Measurements from ENCODE around the gene N4BP2. TPM values are rescaled to one million over a fixed set of nuclear protein-coding genes. Genes with fewer than 3 reads are reported as not detected.

Gene N4BP2
- total and polyA plus RNA-seq, 10 donors: 1.3 to 18.7 (median 12.3) TPM

DNA sequence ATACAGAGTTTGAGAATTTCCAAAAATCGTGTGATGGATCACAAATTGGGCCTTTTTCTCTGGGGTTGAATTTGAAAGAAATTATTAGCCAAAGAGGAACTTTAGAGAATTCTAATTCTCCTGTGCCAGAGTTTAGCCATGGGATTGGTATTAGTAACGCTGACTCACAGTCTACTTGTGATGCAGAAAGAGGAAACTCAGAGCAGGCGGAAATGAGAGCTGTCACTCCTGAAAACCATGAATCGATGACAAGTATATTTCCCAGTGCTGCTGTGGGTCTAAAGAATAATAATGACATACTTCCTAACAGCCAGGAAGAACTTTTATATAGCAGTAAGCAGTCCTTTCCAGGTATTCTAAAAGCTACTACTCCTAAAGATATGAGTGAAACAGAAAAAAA lies 64.9 kb downstream of the N4BP2 start:
- DNase-seq: no peak
- WGBS, 5 donors: 15 to 32% (median 24%) methylated on average over 4 of the region's 4 CpGs
- peaks cover 0 to 29% (median 10%) of the 10 kb centered on the region in 6 donors for H3K4me1 ChIP-seq
- H3K4me3 ChIP-seq: no peak overlapping the region
- H3K9me3 ChIP-seq: no peaks in the 10 kb centered on the region
- TF ChIP-seq, protein P1, sequence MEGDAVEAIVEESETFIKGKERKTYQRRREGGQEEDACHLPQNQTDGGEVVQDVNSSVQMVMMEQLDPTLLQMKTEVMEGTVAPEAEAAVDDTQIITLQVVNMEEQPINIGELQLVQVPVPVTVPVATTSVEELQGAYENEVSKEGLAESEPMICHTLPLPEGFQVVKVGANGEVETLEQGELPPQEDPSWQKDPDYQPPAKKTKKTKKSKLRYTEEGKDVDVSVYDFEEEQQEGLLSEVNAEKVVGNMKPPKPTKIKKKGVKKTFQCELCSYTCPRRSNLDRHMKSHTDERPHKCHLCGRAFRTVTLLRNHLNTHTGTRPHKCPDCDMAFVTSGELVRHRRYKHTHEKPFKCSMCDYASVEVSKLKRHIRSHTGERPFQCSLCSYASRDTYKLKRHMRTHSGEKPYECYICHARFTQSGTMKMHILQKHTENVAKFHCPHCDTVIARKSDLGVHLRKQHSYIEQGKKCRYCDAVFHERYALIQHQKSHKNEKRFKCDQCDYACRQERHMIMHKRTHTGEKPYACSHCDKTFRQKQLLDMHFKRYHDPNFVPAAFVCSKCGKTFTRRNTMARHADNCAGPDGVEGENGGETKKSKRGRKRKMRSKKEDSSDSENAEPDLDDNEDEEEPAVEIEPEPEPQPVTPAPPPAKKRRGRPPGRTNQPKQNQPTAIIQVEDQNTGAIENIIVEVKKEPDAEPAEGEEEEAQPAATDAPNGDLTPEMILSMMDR (IDR thresholded peaks at IDR 0.05 in 8 of 11, conservative IDR thresholded peaks at IDR 0.05 in 3 of 11): no peak
- TF ChIP-seq POLR2AphosphoS5 (IDR thresholded peaks at IDR 0.05) (no peak), POLR2A (IDR thresholded peaks at IDR 0.05) (no peak)
- H3K27ac ChIP-seq: peak overlapping the region in 5 of 8 donors; percentile 21 to 39 (median 34)
- intact Hi-C loops (cut with DNase I; ENCODE audit: low total_unique reads): no loop called here
- H3K27me3 ChIP-seq (replicated peaks in 1 of 7): no peaks in the 10 kb centered on the region
- peaks cover 0 to 39% (median 0%) of the 10 kb centered on the region in 6 donors for H3K36me3 ChIP-seq

DNA sequence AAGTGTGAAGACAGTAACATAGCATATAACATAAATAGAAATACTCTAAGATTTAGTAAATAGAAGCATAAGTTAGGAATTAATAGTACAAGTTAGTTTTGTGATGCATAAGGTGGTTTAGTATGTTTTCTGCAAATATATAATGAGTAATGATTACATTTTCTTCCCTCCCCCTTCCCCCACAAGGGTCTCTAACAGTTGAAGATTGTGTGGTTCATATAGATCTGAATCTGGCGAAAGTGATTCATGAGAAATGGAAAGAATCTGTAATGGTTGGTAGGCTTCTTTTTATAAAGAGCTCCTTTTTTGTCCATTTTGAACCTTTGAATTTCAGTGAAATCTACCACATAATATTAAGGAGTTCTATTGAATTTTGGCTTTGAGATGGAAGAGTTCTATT lies 66.3 kb downstream of the N4BP2 start:
- Histone ChIP-seq H3K27ac (no peak overlapping the region), H3K9me3 (no peaks in the 10 kb centered on the region), H3K4me1 (peaks cover 0 to 29% (median 10%) of the 10 kb centered on the region in 6 donors), H3K4me3 (no peak overlapping the region), H3K36me3 (peaks cover 0 to 48% (median 0%) of the 10 kb centered on the region in 6 donors), H3K27me3 (replicated peaks in 1 of 7) (no peaks in the 10 kb centered on the region)
- TF ChIP-seq, protein P1 (IDR thresholded peaks at IDR 0.05 in 8 of 11, conservative IDR thresholded peaks at IDR 0.05 in 3 of 11): no peak
- no peak for TF ChIP-seq POLR2A (IDR thresholded peaks at IDR 0.05)
- no peak for TF ChIP-seq POLR2AphosphoS5 (IDR thresholded peaks at IDR 0.05)
- intact Hi-C loops (cut with DNase I; ENCODE audit: low total_unique reads): no loop called here
- DNase-seq: no peak
- WGBS, 5 donors: 91 to 100% (median 95%) methylated on average over 1 of the region's 1 CpG

DNA sequence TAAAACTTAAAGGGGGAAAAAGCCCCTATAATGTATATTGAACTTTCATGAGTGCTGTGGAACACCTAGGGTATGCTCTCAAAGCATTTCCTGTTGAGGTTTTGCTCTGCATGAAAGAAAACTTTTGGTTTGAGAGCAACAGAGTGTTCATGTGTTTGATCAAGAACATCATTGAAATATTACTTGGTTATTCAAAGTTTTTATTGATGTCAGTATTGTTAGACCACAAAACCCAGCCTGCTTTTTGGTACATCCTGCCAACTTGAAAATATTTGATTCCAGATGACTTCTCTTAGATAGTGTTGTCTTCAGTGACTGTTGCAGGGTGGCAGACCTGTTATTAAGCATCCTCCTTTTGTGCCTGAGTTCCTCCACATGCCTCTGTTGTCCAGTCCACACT lies 68.0 kb downstream of the N4BP2 start:
- Histone ChIP-seq H3K4me3 (no peak overlapping the region), H3K27me3 (replicated peaks in 1 of 7) (no peaks in the 10 kb centered on the region), H3K4me1 (peaks cover 0 to 29% (median 10%) of the 10 kb centered on the region in 6 donors), H3K9me3 (no peaks in the 10 kb centered on the region), H3K36me3 (peaks cover 0 to 49% (median 0%) of the 10 kb centered on the region in 6 donors), H3K27ac (peak overlapping the region in 3 of 8 donors; percentile 61 to 70 (median 62))
- TF ChIP-seq POLR2A (IDR thresholded peaks at IDR 0.05): no peak
- no peak for DNase-seq
- intact Hi-C loops (cut with DNase I; ENCODE audit: low total_unique reads): no loop called here

DNA sequence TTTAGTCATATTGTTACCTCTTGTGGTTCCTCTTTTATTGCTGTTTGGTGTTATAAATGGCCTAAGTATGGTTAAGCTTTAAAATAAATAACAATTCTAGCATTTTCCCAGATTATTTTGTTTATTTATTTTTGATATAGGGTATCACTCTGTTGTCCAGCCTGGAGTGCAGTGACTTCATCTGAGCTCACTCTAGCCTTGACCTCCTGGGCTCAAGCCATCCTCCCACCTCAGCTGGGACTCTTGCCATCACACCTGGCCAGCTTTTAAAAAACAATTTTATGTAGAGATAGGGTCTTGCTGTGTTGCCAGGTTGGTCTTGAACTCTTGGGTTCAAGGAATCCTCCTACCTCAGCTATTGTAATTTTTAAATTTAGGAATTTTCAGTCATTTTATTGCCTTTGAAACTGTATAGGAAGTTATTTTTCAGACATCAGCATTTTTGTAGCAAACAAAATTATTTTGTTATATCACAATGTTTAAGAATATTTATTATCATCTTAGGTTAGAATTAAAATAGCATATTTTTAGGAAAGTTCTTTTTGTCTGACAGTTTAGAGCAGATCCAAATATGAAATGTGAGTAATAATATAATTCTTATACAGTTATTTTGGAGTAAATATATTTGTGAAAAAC lies 73.9 kb downstream of the N4BP2 start:
- intact Hi-C loops (cut with DNase I; ENCODE audit: low total_unique reads): no loop called here
- no peak overlapping the region for H3K27ac ChIP-seq
- no peak overlapping the region for H3K4me3 ChIP-seq
- no peaks in the 10 kb centered on the region for H3K9me3 ChIP-seq
- DNase-seq: no peak
- peaks cover 0 to under 1% (median 0%) of the 10 kb centered on the region in 6 donors for H3K4me1 ChIP-seq
- TF ChIP-seq, protein P1 (IDR thresholded peaks at IDR 0.05 in 8 of 11, conservative IDR thresholded peaks at IDR 0.05 in 3 of 11): no peak
- TF ChIP-seq POLR2A (IDR thresholded peaks at IDR 0.05) (no peak), POLR2AphosphoS5 (IDR thresholded peaks at IDR 0.05) (no peak)
- H3K36me3 ChIP-seq: peaks cover 0 to 45% (median 0%) of the 10 kb centered on the region in 6 donors
- no peaks in the 10 kb centered on the region for H3K27me3 ChIP-seq (replicated peaks in 1 of 7)
